ENCODE data around the gene XYLT1. TPM values are rescaled to one million over a fixed set of nuclear protein-coding genes. Genes with fewer than 3 reads are reported as not detected.

XYLT1 gene
- total and polyA plus RNA-seq, 2 of the 8 experiments (the other 6 are each of a cell fraction or from before 2014, with no cell fraction given) = 6.6 to 25.4 TPM

DNA sequence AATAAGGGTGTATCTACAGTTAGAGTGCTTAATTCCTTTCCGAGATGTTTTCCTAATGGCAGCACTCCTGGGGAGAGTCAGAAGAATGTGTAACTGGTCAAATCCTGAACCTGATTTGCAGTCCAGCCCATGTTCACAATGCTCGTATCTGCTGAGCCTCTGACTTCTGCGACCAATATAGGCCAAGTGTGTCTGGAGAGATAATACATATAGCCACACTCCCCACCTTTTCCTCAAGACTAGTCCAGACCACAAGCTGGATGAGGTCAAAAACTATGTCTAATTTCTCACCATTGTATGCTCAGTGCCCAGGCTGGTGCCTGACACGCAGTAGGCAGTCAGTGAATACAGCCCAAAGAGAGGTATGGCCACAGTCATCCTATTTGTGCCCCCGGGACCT lies 58.0 kb downstream of the XYLT1 start:
- no peak overlapping the region for H4K91ac ChIP-seq (replicated peaks; ENCODE audit: insufficient read length, low read length)
- no peak overlapping the region for H3K14ac ChIP-seq (ENCODE audit: insufficient read length)
- peak overlapping the region; percentile 80; the same call in 1 of the 2 replicates for H2BK12ac ChIP-seq (ENCODE audit: low read depth, low read length)
- no peak overlapping the region for H3K4me3 ChIP-seq (ENCODE audit: extremely low read depth in 1 of 4, insufficient read depth in 2 of 4, low read depth in 3 of 4, low read length in 4 of 4)
- H2BK15ac ChIP-seq (ENCODE audit: low read length) = 0 out of 2 replicates have a peak overlapping the region, but pooled peaks have one; percentile 4
- H3K4ac ChIP-seq (replicated peaks; ENCODE audit: insufficient read length, low read depth, low read length) = no peak overlapping the region
- peaks cover 0 to 1% of the 10 kb centered on the region in 2 experiments for H4K20me1 ChIP-seq (replicated peaks in 1 of 2; ENCODE audit: control insufficient read depth in 1 of 2, insufficient read depth in 2 of 2, low read length in 2 of 2)
- peak overlapping the region; percentile 71; the same call in 1 of the 2 replicates for H2AK5ac ChIP-seq (ENCODE audit: low read depth, low read length)
- no peaks in the 10 kb centered on the region for H3K9me3 ChIP-seq (ENCODE audit: insufficient read depth in 2 of 2, low read depth in 1 of 2, low read length in 1 of 2)
- H3K23me2 ChIP-seq (ENCODE audit: low read depth, low read length) = no peaks in the 10 kb centered on the region
- no peak overlapping the region for H2BK120ac ChIP-seq (replicated peaks; ENCODE audit: low read depth, low read length)
- H3K36me3 ChIP-seq (ENCODE audit: control insufficient read depth in 2 of 4, insufficient read depth in 4 of 4, low read length in 3 of 4) = no peaks in the 10 kb centered on the region
- H4K8ac ChIP-seq (ENCODE audit: extremely low read depth, insufficient read depth, low read length) = no peak overlapping the region
- H4K5ac ChIP-seq (ENCODE audit: insufficient read length, low read depth, low read length) = no peak overlapping the region
- H2BK20ac ChIP-seq (ENCODE audit: low read length) = 0 out of 2 replicates have a peak overlapping the region, but pooled peaks have one; percentile 27
- peak overlapping the region; percentile 52; the same call in 1 of the 2 replicates for H3K27ac ChIP-seq (ENCODE audit: low read depth, low read length)
- TF ChIP-seq TCF12 (IDR thresholded peaks at IDR 0.05; ENCODE audit: low read depth, low read length) (no peak), CHD2 (IDR thresholded peaks at IDR 0.05; ENCODE audit: low read length) (no peak), NANOG (IDR thresholded peaks at IDR 0.05; ENCODE audit: insufficient read depth, low read depth, low read length, poor library complexity, severe bottlenecking) (no peak), BCL11A (IDR thresholded peaks at IDR 0.05; ENCODE audit: low read depth in 2 of 2, low read length in 2 of 2) (no peak), PHF8 (conservative IDR thresholded peaks at IDR 0.05; ENCODE audit: low read depth, low read length) (no peak), EZH2 (IDR thresholded peaks at IDR 0.05; ENCODE audit: low read depth, low read length, severe bottlenecking) (no peak), CTBP2 (IDR thresholded peaks at IDR 0.05; ENCODE audit: borderline replicate concordance, insufficient read depth, insufficient read length, low read length) (no peak), EGR1 (IDR thresholded peaks at IDR 0.05; ENCODE audit: borderline replicate concordance, low read depth, low read length) (no peak), SUZ12 (IDR thresholded peaks at IDR 0.05; ENCODE audit: low read length) (no peak), KDM4A (IDR thresholded peaks at IDR 0.05; ENCODE audit: low read depth, low read length, severe bottlenecking) (no peak), SRF (IDR thresholded peaks at IDR 0.05; ENCODE audit: low read depth, low read length) (no peak), HDAC6 (IDR thresholded peaks at IDR 0.05; ENCODE audit: low read depth, low read length) (no peak), ZNF274 (IDR thresholded peaks at IDR 0.05; ENCODE audit: borderline replicate concordance, extremely low read depth, low read length) (no peak)
- FAIRE-seq (no peak), DNase-seq (ENCODE audit: low read depth in 1 of 2, low spot score in 2 of 2) (no peak)
- peaks cover 4 to 20% (median 13%) of the 10 kb centered on the region in 4 experiments for H3K4me1 ChIP-seq (replicated peaks in 1 of 4; ENCODE audit: control insufficient read depth in 3 of 4, insufficient read depth in 4 of 4, low read length in 3 of 4)
- H2BK5ac ChIP-seq (ENCODE audit: low read depth, low read length) = 0 out of 2 replicates have a peak overlapping the region, but pooled peaks have one; percentile 55
- ChIA-PET POLR2A (ENCODE audit: partially characterized antibody) (interaction anchor here (0.6 kb wide), 1 partner anchor 50 kb away, joined by 3 read pairs; no protein-coding TSS in a partner anchor), CTCF (ENCODE audit: partially characterized antibody) (no interaction called here)
- H3K79me2 ChIP-seq (ENCODE audit: control insufficient read depth in 1 of 2, insufficient read depth in 2 of 2, low read length in 2 of 2) = peaks cover 0 to 28% of the 10 kb centered on the region in 2 experiments; a peak in 2 of 4 replicates
- H3K79me1 ChIP-seq (ENCODE audit: low read depth, low read length) = peaks cover 10% of the 10 kb centered on the region
- no peak overlapping the region for H2AFZ ChIP-seq (ENCODE audit: low read length)
- H3K4me2 ChIP-seq (ENCODE audit: insufficient read depth in 1 of 2, low read depth in 2 of 2, low read length in 2 of 2) = no peak overlapping the region
- no peak overlapping the region for H3K23ac ChIP-seq (ENCODE audit: insufficient read length)
- no peak overlapping the region for H3K18ac ChIP-seq (ENCODE audit: extremely low read depth, low read length)
- H3K27me3 ChIP-seq (replicated peaks in 1 of 4; ENCODE audit: control insufficient read depth in 3 of 4, extremely low read depth in 1 of 4, insufficient read depth in 3 of 4, low read length in 3 of 4) = no peaks in the 10 kb centered on the region
- 99% methylated on average over 5 of the region's 5 CpGs; no CpG with 5 or more reads in 1 of the 2 experiments for WGBS, 2 experiments (ENCODE audit: extremely low coverage in 1 of 2, insufficient coverage in 1 of 2, insufficient read length in 1 of 2, insufficient replicate concordance in 2 of 2, low coverage in 1 of 2, low lambda C conversion rate in 2 of 2, missing lambda C conversion rate in 1 of 2)
- no peak overlapping the region for H3K56ac ChIP-seq (replicated peaks; ENCODE audit: insufficient read length, low read depth, low read length)
- no peak overlapping the region for H3K9ac ChIP-seq (replicated peaks in 1 of 4; ENCODE audit: extremely low read depth in 1 of 4, low read depth in 3 of 4, low read length in 3 of 4)

All from H1 (cell line).